Measurements from ENCODE around the gene KRTAP4-7. TPM values are rescaled to one million over a fixed set of nuclear protein-coding genes. Genes with fewer than 3 reads are reported as not detected.
"Not testable (repeated sequence)": the region's sequence is repeated elsewhere in the genome, so short reads cannot be mapped to it uniquely, and the experiment has no call there.

Gene KRTAP4-7
- total and polyA plus RNA-seq, 3 experiments from 2014 or later = not detected

- Histone ChIP-seq H3K9me3 (ENCODE audit: low read length) (no peaks in the 10 kb centered on the region), H3K4me3 (ENCODE audit: low read length) (no peak overlapping the region), H3K27ac (ENCODE audit: low read depth, low read length) (no peak overlapping the region), H3K36me3 (ENCODE audit: insufficient read depth, low read length) (no peaks in the 10 kb centered on the region), H3K27me3 (ENCODE audit: insufficient read depth, low read length, poor library complexity, severe bottlenecking) (peaks cover 3% of the 10 kb centered on the region), H3K4me1 (ENCODE audit: insufficient read depth, low read length) (no peaks in the 10 kb centered on the region)
- Mint-ChIP-seq H3K27ac (peak overlapping the region in 1 of 8 donors; percentile 23), H3K36me3 (peaks cover 0 to 5% (median 0%) of the 10 kb centered on the region in 3 donors), H3K27me3 (peaks cover 22 to 55% of the 10 kb centered on the region in 2 donors), H3K4me1 (peaks cover 0 to 7% (median 6%) of the 10 kb centered on the region in 3 donors), H3K9me3 (no peaks in the 10 kb centered on the region), H3K4me3 (no peak overlapping the region)
- ChIA-PET POLR2A (no interaction called here), CTCF (no interaction called here)
- no peak for DNase-seq
Measured at GRCh38 chr17:41098481-41098880, 14.5 kb downstream of the KRTAP4-7 start.

- not testable (repeated sequence) for H3K27me3 ChIP-seq (ENCODE audit: insufficient read depth, low read length, poor library complexity, severe bottlenecking)
Measured at GRCh38 chr17:41099682-41100480, 15.9 kb downstream of the KRTAP4-7 start.

GRCh38 chr17:41101586-41102259 is 17.8 kb downstream of the KRTAP4-7 start, which contains the start of gene KRTAP4-16:
Gene KRTAP4-16 (minus strand): TSS chr17:41102209. CDS start chr17:41102209, 0 bp downstream.
- ChIA-PET POLR2A (no interaction called here), CTCF (no interaction called here)
- no peak within 1 kb of the TSS for H3K27ac Mint-ChIP-seq
- DNase-seq = no peak
- H3K4me3 Mint-ChIP-seq = no peak within 1 kb of the TSS
- Histone ChIP-seq H3K9me3 (ENCODE audit: low read length) (no peaks in the 10 kb centered on the region), H3K36me3 (ENCODE audit: insufficient read depth, low read length) (no peaks in the 10 kb centered on the region), H3K27ac (ENCODE audit: low read depth, low read length) (no peak within 1 kb of the TSS), H3K27me3 (ENCODE audit: insufficient read depth, low read length, poor library complexity, severe bottlenecking) (no peaks in the 10 kb centered on the region), H3K4me1 (ENCODE audit: insufficient read depth, low read length) (no peaks in the 10 kb centered on the region), H3K4me3 (ENCODE audit: low read length) (no peak within 1 kb of the TSS)
- H3K9me3 Mint-ChIP-seq = no peaks in the 10 kb centered on the region
- H3K4me1 Mint-ChIP-seq = peaks cover 0 to 7% (median 6%) of the 10 kb centered on the region in 3 donors
- peaks cover 12 to 39% of the 10 kb centered on the region in 2 donors for H3K27me3 Mint-ChIP-seq
- H3K36me3 Mint-ChIP-seq = peaks cover 0 to 5% (median 0%) of the 10 kb centered on the region in 3 donors

More at GRCh38 chr17:41099682-41100480, 15.9 kb downstream of the KRTAP4-7 start:
- H3K9me3 Mint-ChIP-seq; DNase-seq; H3K4me3 ChIP-seq (ENCODE audit: low read length); H3K4me3 Mint-ChIP-seq; H3K36me3 Mint-ChIP-seq; CTCF ChIA-PET; H3K36me3 ChIP-seq (ENCODE audit: insufficient read depth, low read length); H3K27ac ChIP-seq (ENCODE audit: low read depth, low read length); H3K27ac Mint-ChIP-seq; POLR2A ChIA-PET; H3K9me3 ChIP-seq (ENCODE audit: low read length); H3K4me1 ChIP-seq (ENCODE audit: insufficient read depth, low read length); H3K4me1 Mint-ChIP-seq: not testable (repeated sequence)
- H3K27me3 Mint-ChIP-seq = peaks cover 20 to 47% of the 10 kb centered on the region in 2 donors

- CTCF ChIA-PET = no interaction called here
- Histone ChIP-seq H3K4me3 (ENCODE audit: low read length) (no peak overlapping the region), H3K27ac (ENCODE audit: low read depth, low read length) (no peak overlapping the region), H3K4me1 (ENCODE audit: insufficient read depth, low read length) (no peaks in the 10 kb centered on the region), H3K9me3 (ENCODE audit: low read length) (no peaks in the 10 kb centered on the region), H3K36me3 (ENCODE audit: insufficient read depth, low read length) (no peaks in the 10 kb centered on the region), H3K27me3 (ENCODE audit: insufficient read depth, low read length, poor library complexity, severe bottlenecking) (no peaks in the 10 kb centered on the region)
- Mint-ChIP-seq H3K27ac (no peak overlapping the region), H3K9me3 (no peaks in the 10 kb centered on the region), H3K36me3 (no peaks in the 10 kb centered on the region), H3K4me1 (peaks cover 0 to 12% (median 11%) of the 10 kb centered on the region in 3 donors), H3K27me3 (peaks cover 5 to 38% of the 10 kb centered on the region in 2 donors), H3K4me3 (no peak overlapping the region)
- POLR2A ChIA-PET = no interaction called here
- DNase-seq = no peak
Measured at GRCh38 chr17:41103896-41104295, 19.9 kb downstream of the KRTAP4-7 start.

- H3K36me3 ChIP-seq (ENCODE audit: insufficient read depth, low read length); H3K9me3 Mint-ChIP-seq; H3K27me3 ChIP-seq (ENCODE audit: insufficient read depth, low read length, poor library complexity, severe bottlenecking); H3K27ac ChIP-seq (ENCODE audit: low read depth, low read length); H3K9me3 ChIP-seq (ENCODE audit: low read length); H3K4me3 ChIP-seq (ENCODE audit: low read length); H3K27ac Mint-ChIP-seq; POLR2A ChIA-PET; H3K4me3 Mint-ChIP-seq; CTCF ChIA-PET; H3K36me3 Mint-ChIP-seq; H3K4me1 ChIP-seq (ENCODE audit: insufficient read depth, low read length); DNase-seq: not testable (repeated sequence)
- Mint-ChIP-seq H3K4me1 (peaks cover 0 to 13% (median 11%) of the 10 kb centered on the region in 3 donors), H3K27me3 (peaks cover 5 to 40% of the 10 kb centered on the region in 2 donors)
Measured at GRCh38 chr17:41104386-41105038, 20.6 kb downstream of the KRTAP4-7 start.

GRCh38 chr17:41105347-41105746 is 21.4 kb downstream of the KRTAP4-7 start, which contains the start of gene KRTAP4-9:
Gene KRTAP4-9 (plus strand): TSS chr17:41105389. CDS start chr17:41105389, 0 bp downstream.
- H3K9me3 Mint-ChIP-seq; H3K27ac ChIP-seq (ENCODE audit: low read depth, low read length); H3K27ac Mint-ChIP-seq; POLR2A ChIA-PET; CTCF ChIA-PET; H3K9me3 ChIP-seq (ENCODE audit: low read length); DNase-seq; H3K4me1 Mint-ChIP-seq; H3K4me1 ChIP-seq (ENCODE audit: insufficient read depth, low read length); H3K4me3 ChIP-seq (ENCODE audit: low read length); H3K27me3 ChIP-seq (ENCODE audit: insufficient read depth, low read length, poor library complexity, severe bottlenecking); H3K36me3 ChIP-seq (ENCODE audit: insufficient read depth, low read length); H3K36me3 Mint-ChIP-seq: not testable (repeated sequence)
- Mint-ChIP-seq H3K4me3 (peak within 1 kb of the TSS in 1 of 7 donors; percentile 75), H3K27me3 (peaks cover under 1 to 40% of the 10 kb centered on the region in 2 donors)

GRCh38 chr17:41107941-41108450 is 24.0 kb downstream of the KRTAP4-7 start:
- H3K4me1 ChIP-seq (ENCODE audit: insufficient read depth, low read length) = no peaks in the 10 kb centered on the region
- H3K36me3 ChIP-seq (ENCODE audit: insufficient read depth, low read length) = no peaks in the 10 kb centered on the region
- no peak overlapping the region for H3K4me3 ChIP-seq (ENCODE audit: low read length)
- peaks cover 0 to 44% of the 10 kb centered on the region in 2 donors for H3K27me3 Mint-ChIP-seq
- POLR2A ChIA-PET = no interaction called here
- peak overlapping the region in 1 of 7 donors; percentile 52 for H3K4me3 Mint-ChIP-seq
- CTCF ChIA-PET = no interaction called here
- H3K4me1 Mint-ChIP-seq = peaks cover 0 to 6% (median 4%) of the 10 kb centered on the region in 3 donors
- H3K9me3 Mint-ChIP-seq = peaks cover 0 to 5% (median 0%) of the 10 kb centered on the region in 5 donors
- H3K9me3 ChIP-seq (ENCODE audit: low read length) = no peaks in the 10 kb centered on the region
- DNase-seq = no peak
- peaks cover 0 to 6% (median 0%) of the 10 kb centered on the region in 3 donors for H3K36me3 Mint-ChIP-seq
- peak overlapping the region in 2 of 8 donors; percentile 42 to 77 for H3K27ac Mint-ChIP-seq
- no peaks in the 10 kb centered on the region for H3K27me3 ChIP-seq (ENCODE audit: insufficient read depth, low read length, poor library complexity, severe bottlenecking)
- no peak overlapping the region for H3K27ac ChIP-seq (ENCODE audit: low read depth, low read length)
